Panc1 (cell line): ENCODE data around the gene CDH13. TPM values are rescaled to one million over a fixed set of nuclear protein-coding genes. Genes with fewer than 3 reads are reported as not detected.

Source experiments
- ATAC-seq: fragments of 200-7000 bp; cut with Tn5 transposase; 2 replicates; pipeline ENCODE4 v1.9.1; 2020; ENCODE audit warnings: mild to moderate bottlenecking, moderate library complexity
- BruUV-seq: library from RNA; stranded (reverse); fragments of 400-500 nt; replicated peaks from 2 replicates; lab custom pipeline; 2021; lab: Mats Ljungman, UMichigan
- CTCF ChIA-PET: fragments of 300-600 bp; sonication (Branson Sonifier 250); formaldehyde crosslinking; loops from one replicate; lab custom pipeline; 2022; ENCODE audit warnings: antibody characterized with exemption; lab: Charles Lee
- POLR2A ChIA-PET: fragments of 300-600 bp; sonication (Branson Sonifier 250); formaldehyde crosslinking; loops from one replicate; lab custom pipeline; 2022; ENCODE audit warnings: antibody characterized with exemption; lab: Charles Lee
- DNase-seq: peaks from one replicate; pipeline ENCODE4 v3.0.0-alpha.2; 2010; ENCODE audit warnings: low read depth, low spot score
- H3K27ac ChIP-seq: 2 replicates; pipeline ENCODE4 v1.5.1; 2011; ENCODE audit warnings: mild to moderate bottlenecking, low read length, inconsistent platforms
- H3K27me3 ChIP-seq: fragments of 200-500 bp; sonication (Bioruptor generic); 2 replicates; pipeline ENCODE4 v1.6.0; 2014; ENCODE audit warnings: low read length, inconsistent platforms; ENCODE audit not compliant: control insufficient read depth, insufficient read depth
- H3K36me3 ChIP-seq: fragments of 200-500 bp; sonication (Bioruptor generic); 2 replicates; pipeline ENCODE4 v1.5.1; 2014; ENCODE audit warnings: inconsistent platforms, mild to moderate bottlenecking, low read length, moderate library complexity; ENCODE audit not compliant: control insufficient read depth, insufficient read depth
- H3K4me1 ChIP-seq: 2 replicates; pipeline ENCODE4 v1.5.1; 2011; ENCODE audit warnings: inconsistent platforms, mild to moderate bottlenecking, low read length, moderate library complexity; ENCODE audit not compliant: control insufficient read depth, insufficient read depth
- H3K4me3 ChIP-seq, 2 experiments: 2 replicates each; pipeline ENCODE4 v1.5.1; 2011 to 2012; ENCODE audit warnings: low read depth in 2 of 2, low read length in 2 of 2, mild to moderate bottlenecking in 2 of 2, inconsistent platforms in 1 of 2, moderate library complexity in 1 of 2
- H3K9me3 ChIP-seq: fragments of 200-500 bp; sonication (Bioruptor generic); 2 replicates; pipeline ENCODE4 v1.5.1; 2014; ENCODE audit warnings: low read depth, mild to moderate bottlenecking, inconsistent platforms, low read length, moderate library complexity; ENCODE audit not compliant: control insufficient read depth, insufficient read depth
- CTCF ChIP-seq: fragments of 450-650 bp; IDR thresholded peaks from 2 replicates; pipeline ENCODE4 v1.5.1; 2017; ENCODE audit warnings: mild to moderate bottlenecking
- POLR2AphosphoS5 ChIP-seq: IDR thresholded peaks from 2 replicates; pipeline ENCODE4 v1.6.1; 2012; ENCODE audit warnings: mild to moderate bottlenecking, low read depth, low read length, moderate library complexity
- REST ChIP-seq, 2 experiments: IDR thresholded peaks; 2 replicates each; pipeline ENCODE4 v1.6.1; 2011 to 2012; ENCODE audit warnings: low read depth in 2 of 2, control low read depth in 1 of 2, low read length in 1 of 2, mild to moderate bottlenecking in 1 of 2, moderate library complexity in 1 of 2; ENCODE audit not compliant: insufficient read depth in 1 of 2
- SIN3A ChIP-seq: IDR thresholded peaks from 2 replicates; pipeline ENCODE4 v1.6.1; 2012; ENCODE audit warnings: low read depth, mild to moderate bottlenecking, low read length, moderate library complexity, borderline replicate concordance; ENCODE audit not compliant: insufficient read depth
- TCF7L2 ChIP-seq: IDR thresholded peaks from 2 replicates; pipeline ENCODE4 v1.6.1; 2011; ENCODE audit warnings: mild to moderate bottlenecking, low read depth, low read length, inconsistent platforms
- in situ Hi-C: cut with HindIII; loops from 2 replicates; pipeline ENCODE4 v1.10.0; 2016; ENCODE audit warnings: low sequenced_read_pairs, low pct_unique_long_range_greater_than_20kb
- intact Hi-C: fragments of 100-400 bp; cut with micrococcal nuclease; formaldehyde crosslinking; loops from one replicate; pipeline ENCODE4 v1.10.0; 2022; ENCODE audit not compliant: unreplicated experiment
- total RNA-seq: library from RNA; stranded (reverse); gene quantifications from one replicate; pipeline ENCODE4 v1.2.1, GENCODE V29; 2021; ENCODE audit not compliant: unreplicated experiment

Gene CDH13
- total RNA-seq, 1 experiment from 2014 or later: not detected

GRCh38 chr16:82882982-82883835 lies 256.4 kb downstream of the CDH13 start:
- ChIA-PET CTCF (no interaction called here), POLR2A (no interaction called here)
- Histone ChIP-seq H3K4me1 (no peaks in the 10 kb centered on the region), H3K36me3 (no peaks in the 10 kb centered on the region), H3K4me3 (no peak overlapping the region), H3K27ac (no peak overlapping the region), H3K27me3 (no peaks in the 10 kb centered on the region), H3K9me3 (no peaks in the 10 kb centered on the region)
- ATAC-seq (no peak), DNase-seq (no peak)
- TF ChIP-seq CTCF (no peak), POLR2AphosphoS5 (no peak), REST (IDR thresholded peaks at IDR 0.05; ENCODE audit: insufficient read depth in 1 of 2, low read depth in 2 of 2, low read length in 1 of 2) (no peak), TCF7L2 (no peak), SIN3A (no peak)
- in situ Hi-C loops: no loop called here
- intact Hi-C loops: no loop called here
- no TSS peak for BruUV-seq

- intact Hi-C loops: no loop called here
- Histone ChIP-seq H3K4me3 (no peak overlapping the region), H3K9me3 (no peaks in the 10 kb centered on the region), H3K4me1 (no peaks in the 10 kb centered on the region), H3K27me3 (no peaks in the 10 kb centered on the region), H3K36me3 (no peaks in the 10 kb centered on the region), H3K27ac (no peak overlapping the region)
- ATAC-seq (no peak), DNase-seq (no peak)
- TF ChIP-seq TCF7L2: no peak
- no peak for TF ChIP-seq REST (IDR thresholded peaks at IDR 0.05; ENCODE audit: insufficient read depth in 1 of 2, low read depth in 2 of 2, low read length in 1 of 2)
- in situ Hi-C loops: no loop called here
- POLR2A ChIA-PET: no interaction called here
- BruUV-seq: no TSS peak
- CTCF ChIA-PET: no interaction called here
Measured at GRCh38 chr16:82884320-82884898, 257.6 kb downstream of the CDH13 start.
